Gastroesophageal sphincter (tissue), 3 donors: ENCODE measurements around the gene SFPQ.

Source experiments
- CTCF ChIP-seq, 4 experiments: fragments of 200-600 bp in 2 of 4; fragments of 450-650 bp in 2 of 4; sonication (generic) in 1 of 4; IDR thresholded peaks; one replicate each; pipeline ENCODE4 v1.5.1; 2017 to 2019; ENCODE audit warnings: antibody characterized with exemption in 4 of 4, mild to moderate bottlenecking in 2 of 4, moderate library complexity in 2 of 4
- POLR2A ChIP-seq, 2 donors: fragments of 450-650 bp; IDR thresholded peaks; one replicate each; pipeline ENCODE4 v1.6.1; 2017; ENCODE audit warnings: antibody characterized with exemption in 2 of 2, mild to moderate bottlenecking in 2 of 2, moderate library complexity in 1 of 2

- no peak for TF ChIP-seq CTCF (IDR thresholded peaks at IDR 0.05)
- TF ChIP-seq POLR2A (IDR thresholded peaks at IDR 0.05): no peak
Measured at GRCh38 chr1:35173909-35174540, 18.9 kb downstream of the SFPQ start.
